ENCODE results near the gene RFX2. TPM values are rescaled to one million over a fixed set of nuclear protein-coding genes. Genes with fewer than 3 reads are reported as not detected.
"Not testable (repeated sequence)": the region's sequence is repeated elsewhere in the genome, so short reads cannot be mapped to it uniquely, and the experiment has no call there.

RFX2 gene
- total RNA-seq, 2 donors from 2014 or later: 20.7 to 21.7 TPM

- no peak for DNase-seq (ENCODE audit: low spot score)
- intact Hi-C loops (cut with DNase I): no loop called here
Measured at GRCh38 chr19:5973376-5973775, 136.9 kb downstream of the RFX2 start.

GRCh38 chr19:5972355-5972731, 138.0 kb downstream of the RFX2 start:
- intact Hi-C loops (cut with DNase I): no loop called here

DNA sequence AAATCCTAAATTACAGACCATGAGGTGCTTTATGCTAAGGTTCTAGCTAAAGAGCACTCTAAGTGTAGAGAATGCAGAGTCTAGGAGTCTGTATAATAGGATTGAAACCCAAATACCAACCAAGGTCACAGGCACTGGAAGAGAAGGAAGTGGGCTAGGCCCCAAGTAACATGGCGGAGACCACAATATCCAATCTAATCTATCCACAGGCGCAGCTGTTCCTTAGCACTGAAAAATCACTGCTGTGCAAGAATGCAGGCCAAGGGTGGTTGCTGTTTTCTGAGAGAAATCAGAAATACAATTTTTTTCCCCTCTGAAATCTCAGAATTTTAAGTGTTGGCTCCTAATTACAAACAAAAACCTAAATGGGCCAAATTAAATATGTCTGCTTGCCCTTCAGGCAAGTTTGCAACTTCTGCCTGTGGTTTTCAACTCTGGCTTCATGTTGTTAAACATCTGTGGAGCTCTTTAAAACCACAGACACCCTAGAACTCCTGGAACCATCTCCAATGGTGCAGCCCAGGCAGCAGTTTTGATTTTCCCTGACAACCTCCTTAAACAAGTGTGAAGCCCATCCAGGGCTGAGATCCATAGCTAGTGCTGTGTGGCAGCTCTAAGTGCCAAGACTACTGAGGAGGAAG, 138.5 kb downstream of the RFX2 start:
- intact Hi-C loops (cut with DNase I): no loop called here

More at GRCh38 chr19:5972355-5972731, 138.0 kb downstream of the RFX2 start:
- no peak for DNase-seq (ENCODE audit: low spot score)

GRCh38 chr19:5969476-5969875, 140.8 kb downstream of the RFX2 start:
- intact Hi-C loops (cut with DNase I): no loop called here
- no peak for DNase-seq (ENCODE audit: low spot score)

More for the DNA sequence above, 138.5 kb downstream of the RFX2 start:
- DNase-seq (ENCODE audit: low spot score): no peak

DNA sequence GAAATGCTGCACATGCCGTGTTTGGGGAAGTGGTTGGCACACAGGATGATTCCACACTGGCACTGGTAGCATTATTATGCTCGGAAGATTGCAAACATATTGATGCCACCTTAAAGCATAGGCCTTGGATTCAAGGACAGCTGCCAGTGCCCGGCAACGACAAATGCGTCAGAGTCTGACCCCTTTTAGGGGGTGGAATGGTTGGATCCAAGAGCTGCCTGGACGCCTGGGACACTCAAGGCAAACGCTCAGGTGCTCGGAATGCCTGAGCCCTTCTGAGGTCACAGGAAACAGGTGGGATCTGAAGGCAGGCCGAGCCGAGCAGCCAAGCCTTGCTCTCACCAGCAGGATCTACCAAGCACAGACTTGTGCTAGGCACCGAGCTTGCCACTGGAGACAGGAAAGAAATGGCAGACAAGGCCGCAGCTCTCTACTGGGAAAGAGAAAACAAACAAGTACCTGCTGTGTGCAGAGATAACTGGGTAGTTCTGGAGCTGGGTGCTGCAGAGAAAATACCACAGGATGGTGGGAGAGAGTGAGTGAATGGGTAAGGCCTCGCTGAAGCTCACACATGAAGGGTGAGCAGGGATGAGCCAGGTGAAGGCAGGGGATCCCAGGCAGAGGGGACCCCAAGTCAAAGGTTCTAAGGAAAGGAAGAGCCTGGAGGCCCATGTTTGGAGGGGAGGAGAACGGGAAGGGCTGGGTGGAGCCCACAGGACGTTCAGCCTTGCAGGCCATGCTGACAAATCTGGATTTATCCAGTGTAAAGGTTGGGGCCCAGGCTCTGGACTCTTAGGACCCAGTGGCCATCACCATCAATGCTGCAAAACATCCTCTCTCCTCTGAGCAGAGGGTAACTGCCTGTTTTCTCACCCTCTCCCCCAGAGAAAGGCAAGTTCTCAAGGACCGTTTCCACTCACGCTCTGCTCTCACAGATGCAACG, 141.6 kb downstream of the RFX2 start:
- intact Hi-C loops (cut with DNase I): no loop called here
- DNase-seq (ENCODE audit: low spot score): no peak

GRCh38 chr19:5967994-5968430, 142.3 kb downstream of the RFX2 start:
- intact Hi-C loops (cut with DNase I): no loop called here
- peak; percentile 78 for DNase-seq (ENCODE audit: low spot score)

DNA sequence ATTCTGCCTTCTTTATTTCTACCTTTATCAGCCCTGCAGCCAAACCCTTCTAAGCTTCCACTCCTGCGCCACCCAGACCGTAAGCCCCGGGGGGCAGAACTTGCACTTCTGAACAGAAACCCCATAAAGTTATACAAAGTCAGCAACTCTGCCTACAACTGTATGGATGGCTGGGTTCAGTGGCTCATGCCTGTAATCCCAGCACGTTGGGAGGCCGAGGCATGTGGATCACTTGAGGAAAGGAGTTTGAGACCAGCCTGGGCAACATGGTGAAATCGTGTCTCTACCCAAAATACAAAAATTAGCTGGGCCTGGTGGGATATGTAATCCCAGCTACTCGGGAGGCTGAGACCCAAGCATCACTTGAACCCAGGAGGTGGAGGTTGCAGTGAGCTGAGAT, 142.7 kb downstream of the RFX2 start:
- DNase-seq (ENCODE audit: low spot score): no peak
- intact Hi-C loops (cut with DNase I): no loop called here

- no peak for DNase-seq (ENCODE audit: low spot score)
- intact Hi-C loops (cut with DNase I): no loop called here
Measured at GRCh38 chr19:5966941-5967340, 143.4 kb downstream of the RFX2 start.

- no peak for DNase-seq (ENCODE audit: low spot score)
Measured at GRCh38 chr19:5966215-5966614, 144.1 kb downstream of the RFX2 start.

GRCh38 chr19:5964816-5965565, 145.3 kb downstream of the RFX2 start:
- DNase-seq (ENCODE audit: low spot score): no peak
- intact Hi-C loops (cut with DNase I): no loop called here

More at GRCh38 chr19:5966215-5966614, 144.1 kb downstream of the RFX2 start:
- intact Hi-C loops (cut with DNase I): no loop called here

DNA sequence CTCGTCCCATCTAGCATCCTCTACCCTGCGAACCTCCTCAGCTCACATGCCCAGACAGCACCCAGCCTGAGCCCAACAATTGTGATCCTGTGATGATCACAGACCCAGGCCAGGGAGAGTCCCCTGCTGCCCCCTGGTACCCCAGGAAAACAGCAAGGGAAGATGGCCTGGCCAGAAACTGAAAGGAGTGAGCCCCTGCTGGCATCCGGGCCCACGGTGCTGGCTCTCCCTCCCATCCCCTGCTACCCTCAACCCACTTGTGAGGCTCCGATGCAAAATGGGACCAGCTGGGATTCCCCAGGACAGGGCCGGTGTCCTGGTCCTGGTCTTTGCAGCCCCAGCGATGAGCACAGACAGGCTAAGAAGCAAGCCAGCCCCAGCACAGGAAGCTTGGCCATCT, 146.4 kb downstream of the RFX2 start:
- intact Hi-C loops (cut with DNase I): no loop called here
- DNase-seq (ENCODE audit: low spot score): no peak

DNA sequence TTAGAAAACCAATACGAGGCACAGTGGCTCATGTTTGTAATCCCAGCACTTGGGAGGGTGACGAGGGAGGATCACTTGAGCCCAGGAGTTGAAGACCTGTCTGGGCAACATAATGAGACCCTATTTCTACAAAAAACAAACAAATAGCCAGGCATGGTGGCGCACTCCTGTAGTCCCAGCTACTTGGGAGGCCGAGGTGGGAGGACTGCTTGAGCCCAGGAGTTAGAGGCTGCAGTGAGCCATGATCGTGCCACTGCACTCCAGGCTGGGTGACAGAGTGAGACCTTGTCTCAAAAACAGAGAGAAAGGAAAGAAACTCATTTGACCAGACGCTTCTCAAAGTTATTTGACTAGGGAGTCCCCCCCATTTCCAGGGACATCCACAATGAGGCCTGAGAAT, 147.0 kb downstream of the RFX2 start:
- not testable (repeated sequence) for DNase-seq (ENCODE audit: low spot score)

DNA sequence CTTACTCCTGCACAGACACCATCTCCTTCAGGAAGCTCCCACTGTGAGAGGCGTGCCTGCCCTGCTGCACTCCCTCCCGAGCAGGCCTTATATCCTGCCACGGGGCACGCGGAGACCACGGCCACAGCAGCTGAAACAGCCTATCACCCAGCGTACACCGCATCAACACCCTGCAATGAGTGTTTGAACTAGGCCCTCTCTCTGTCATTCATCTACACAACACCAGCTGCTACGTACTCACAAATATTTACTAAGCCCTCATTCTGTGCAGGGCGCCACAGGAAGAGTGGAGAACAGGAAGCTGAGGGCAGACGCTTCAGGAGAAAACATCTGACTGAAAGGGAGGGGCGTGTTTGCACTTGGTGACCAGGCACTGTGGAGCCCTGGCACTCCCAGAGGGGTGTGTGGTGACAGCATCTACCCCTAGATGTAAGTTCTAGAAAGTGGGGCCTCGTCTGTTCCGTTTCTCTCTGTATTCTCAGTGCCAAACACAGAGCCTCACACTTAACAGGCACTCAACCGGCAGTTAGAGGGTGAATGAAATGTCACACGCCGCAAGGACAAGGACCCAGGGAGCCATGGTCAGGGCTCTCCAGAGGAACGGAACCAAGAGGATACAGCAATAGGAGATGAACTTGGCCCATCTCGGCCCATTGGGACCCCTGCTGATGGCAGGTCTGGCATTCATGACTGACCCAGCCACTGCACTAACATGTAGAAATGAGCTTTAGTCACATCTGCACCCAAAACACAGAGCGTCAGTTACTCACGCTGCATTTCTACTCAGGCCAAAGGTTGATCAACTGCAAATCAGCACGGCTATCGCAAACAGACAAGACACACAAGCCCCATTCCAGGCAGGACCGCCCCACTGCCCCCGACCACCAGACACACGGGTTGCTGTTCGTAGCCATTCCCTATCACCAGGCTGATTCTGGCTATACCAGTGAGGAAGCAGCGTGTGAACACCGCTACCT, 148.0 kb downstream of the RFX2 start:
- intact Hi-C loops (cut with DNase I): no loop called here
- DNase-seq (ENCODE audit: low spot score): no peak

More for the DNA sequence above, 147.0 kb downstream of the RFX2 start:
- intact Hi-C loops (cut with DNase I): not testable (repeated sequence)

- DNase-seq (ENCODE audit: low spot score); intact Hi-C loops (cut with DNase I): not testable (repeated sequence)
Measured at GRCh38 chr19:5961641-5961968, 148.7 kb downstream of the RFX2 start.

DNA sequence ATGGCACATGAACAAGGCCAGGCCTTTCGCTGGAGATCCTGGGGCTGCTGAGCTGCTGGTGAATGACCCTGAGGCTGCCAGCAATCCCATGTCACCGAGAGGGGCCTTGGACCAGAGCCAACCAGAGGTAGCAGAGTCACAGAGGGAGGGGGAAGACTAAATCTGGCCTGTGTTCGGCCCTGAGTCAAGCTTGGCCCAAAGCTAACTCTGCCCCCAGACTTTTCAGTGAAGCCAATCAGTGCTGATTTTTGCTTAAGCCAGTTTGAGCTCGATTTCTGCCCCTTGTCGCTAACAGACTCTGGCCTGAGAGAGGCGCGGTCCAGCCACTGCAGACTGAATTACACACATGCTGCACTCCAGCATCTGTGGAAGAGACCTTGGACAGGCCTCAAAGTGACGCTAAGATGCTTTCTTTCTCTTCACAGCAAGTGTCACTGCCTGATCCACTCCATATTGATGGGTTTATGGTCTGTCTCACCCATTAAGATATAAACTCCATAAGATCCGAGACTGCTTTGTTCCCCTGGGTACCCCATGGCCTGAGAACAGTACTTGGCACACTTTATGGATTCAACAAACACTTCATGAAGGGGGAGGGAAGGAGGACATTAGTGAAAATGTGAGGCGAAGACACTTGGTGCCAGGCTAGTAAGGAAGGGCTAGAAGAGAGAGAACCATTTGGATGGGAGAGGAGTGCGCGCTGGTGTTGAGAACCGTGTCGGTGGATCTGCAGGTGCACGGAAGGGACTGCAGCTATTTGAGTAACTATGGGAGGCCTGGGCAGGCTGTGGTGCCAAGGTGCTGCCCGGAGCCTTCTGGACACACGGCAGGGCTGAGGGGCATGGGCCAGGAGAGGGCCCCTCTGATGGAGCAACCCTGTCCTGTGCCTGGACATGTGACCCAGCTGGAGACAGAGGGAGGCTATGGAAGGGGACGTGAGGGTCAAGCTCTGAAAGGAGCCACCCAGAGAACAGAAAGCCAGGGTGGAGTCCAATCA, 150.0 kb downstream of the RFX2 start:
- intact Hi-C loops (cut with DNase I): no loop called here
- DNase-seq (ENCODE audit: low spot score): no peak

DNA sequence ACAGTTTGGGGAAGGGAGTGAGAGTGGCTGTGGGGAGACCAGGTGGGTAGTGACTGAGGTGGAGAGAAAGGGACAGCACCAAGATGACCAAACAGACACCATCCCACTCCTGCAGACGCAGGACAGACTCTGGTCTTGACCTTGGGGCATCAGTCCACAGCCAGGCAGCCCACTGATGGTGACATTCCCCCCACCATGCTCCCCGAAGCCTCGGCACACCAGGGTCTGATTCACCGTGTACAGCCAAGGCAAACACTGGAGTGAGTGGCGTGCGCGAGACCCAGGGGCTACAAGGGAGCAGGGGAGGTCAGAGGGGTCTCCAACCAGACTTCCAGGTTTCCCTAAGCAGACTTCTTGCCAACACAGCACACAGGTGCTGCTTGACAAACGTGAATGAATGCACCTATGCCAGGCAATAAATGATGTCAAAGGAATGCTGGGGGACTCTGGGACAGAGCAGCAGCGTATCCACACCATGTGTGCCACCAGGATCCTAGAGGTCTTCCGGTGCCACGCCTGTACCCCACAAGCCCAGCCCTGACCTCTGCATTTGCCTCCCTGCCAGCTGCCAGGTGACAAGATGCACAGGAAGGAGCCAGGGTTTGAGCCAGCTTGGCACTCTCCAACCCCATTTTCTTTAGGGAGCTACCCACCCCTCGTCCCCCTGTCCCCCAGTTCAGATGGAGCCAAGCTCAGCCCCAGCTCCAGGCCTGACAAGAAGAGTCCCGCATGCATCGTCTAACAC, 150.9 kb downstream of the RFX2 start:
- DNase-seq (ENCODE audit: low spot score): no peak
- intact Hi-C loops (cut with DNase I): no loop called here

DNA sequence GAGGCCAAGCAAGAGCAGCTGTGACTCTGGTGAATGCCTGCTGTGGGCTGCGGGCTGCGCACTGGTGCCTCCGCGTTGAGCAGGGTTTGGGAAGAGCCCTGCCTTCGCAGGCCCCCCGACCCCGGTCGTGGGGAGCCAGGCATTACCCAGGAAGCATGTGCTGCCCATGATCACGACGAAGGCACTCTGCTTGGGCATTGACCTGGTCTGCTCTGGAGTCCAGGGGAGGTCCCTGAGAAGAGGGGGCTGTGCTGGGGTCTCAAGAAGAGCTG, 151.5 kb downstream of the RFX2 start:
- no peak for DNase-seq (ENCODE audit: low spot score)
- intact Hi-C loops (cut with DNase I): no loop called here
